Measurements from ENCODE around the gene CERS4. TPM values are rescaled to one million over a fixed set of nuclear protein-coding genes. Genes with fewer than 3 reads are reported as not detected.
A peak's percentile ranks its signal among the peaks of the same experiment; 100 is the strongest.
"Not testable (repeated sequence)": the region's sequence is repeated elsewhere in the genome, so short reads cannot be mapped to it uniquely, and the experiment has no call there.

The CERS4 gene
- total RNA-seq, 1 donor from 2014 or later: 2.1 TPM

- no peak for DNase-seq (ENCODE audit: low read depth)
- FAIRE-seq: no peak
- TF ChIP-seq, protein P1, sequence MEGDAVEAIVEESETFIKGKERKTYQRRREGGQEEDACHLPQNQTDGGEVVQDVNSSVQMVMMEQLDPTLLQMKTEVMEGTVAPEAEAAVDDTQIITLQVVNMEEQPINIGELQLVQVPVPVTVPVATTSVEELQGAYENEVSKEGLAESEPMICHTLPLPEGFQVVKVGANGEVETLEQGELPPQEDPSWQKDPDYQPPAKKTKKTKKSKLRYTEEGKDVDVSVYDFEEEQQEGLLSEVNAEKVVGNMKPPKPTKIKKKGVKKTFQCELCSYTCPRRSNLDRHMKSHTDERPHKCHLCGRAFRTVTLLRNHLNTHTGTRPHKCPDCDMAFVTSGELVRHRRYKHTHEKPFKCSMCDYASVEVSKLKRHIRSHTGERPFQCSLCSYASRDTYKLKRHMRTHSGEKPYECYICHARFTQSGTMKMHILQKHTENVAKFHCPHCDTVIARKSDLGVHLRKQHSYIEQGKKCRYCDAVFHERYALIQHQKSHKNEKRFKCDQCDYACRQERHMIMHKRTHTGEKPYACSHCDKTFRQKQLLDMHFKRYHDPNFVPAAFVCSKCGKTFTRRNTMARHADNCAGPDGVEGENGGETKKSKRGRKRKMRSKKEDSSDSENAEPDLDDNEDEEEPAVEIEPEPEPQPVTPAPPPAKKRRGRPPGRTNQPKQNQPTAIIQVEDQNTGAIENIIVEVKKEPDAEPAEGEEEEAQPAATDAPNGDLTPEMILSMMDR (IDR thresholded peaks at IDR 0.05; ENCODE audit: insufficient read depth, low read length, severe bottlenecking): no peak
- no peaks in the 10 kb centered on the region for H3K36me3 ChIP-seq (ENCODE audit: control insufficient read depth, insufficient read depth, low read length)
- H3K4me3 ChIP-seq (ENCODE audit: low read depth, low read length): no peak overlapping the region
- no peaks in the 10 kb centered on the region for H3K27me3 ChIP-seq (ENCODE audit: control insufficient read depth, insufficient read depth, low read length)
Observed at GRCh38 chr19:8196271-8196927, 12.8 kb upstream of the CERS4 start.

- H3K4me3 ChIP-seq (ENCODE audit: low read depth, low read length); DNase-seq (ENCODE audit: low read depth); H3K27me3 ChIP-seq (ENCODE audit: control insufficient read depth, insufficient read depth, low read length); H3K36me3 ChIP-seq (ENCODE audit: control insufficient read depth, insufficient read depth, low read length); FAIRE-seq: not testable (repeated sequence)
Observed at GRCh38 chr19:8203288-8204120, 5.7 kb upstream of the CERS4 start.

GRCh38 chr19:8204961-8205360 lies 4.2 kb upstream of the CERS4 start:
- Histone ChIP-seq H3K4me3 (ENCODE audit: low read depth, low read length) (no peak overlapping the region), H3K36me3 (ENCODE audit: control insufficient read depth, insufficient read depth, low read length) (no peaks in the 10 kb centered on the region), H3K27me3 (ENCODE audit: control insufficient read depth, insufficient read depth, low read length) (peaks cover 8% of the 10 kb centered on the region)
- TF ChIP-seq, protein P1 (IDR thresholded peaks at IDR 0.05; ENCODE audit: insufficient read depth, low read length, severe bottlenecking): no peak
- DNase-seq (ENCODE audit: low read depth) (no peak), FAIRE-seq (peak; percentile 50)

- peaks cover 16% of the 10 kb centered on the region for H3K27me3 ChIP-seq (ENCODE audit: control insufficient read depth, insufficient read depth, low read length)
- no peaks in the 10 kb centered on the region for H3K36me3 ChIP-seq (ENCODE audit: control insufficient read depth, insufficient read depth, low read length)
- FAIRE-seq (no peak), DNase-seq (ENCODE audit: low read depth) (no peak)
- TF ChIP-seq, protein P1 (IDR thresholded peaks at IDR 0.05; ENCODE audit: insufficient read depth, low read length, severe bottlenecking): no peak
- H3K4me3 ChIP-seq (ENCODE audit: low read depth, low read length): no peak overlapping the region
Observed at GRCh38 chr19:8206147-8207087, 2.8 kb upstream of the CERS4 start.

- H3K36me3 ChIP-seq (ENCODE audit: control insufficient read depth, insufficient read depth, low read length); DNase-seq (ENCODE audit: low read depth); H3K4me3 ChIP-seq (ENCODE audit: low read depth, low read length); FAIRE-seq: not testable (repeated sequence)
- peaks cover 16% of the 10 kb centered on the region for H3K27me3 ChIP-seq (ENCODE audit: control insufficient read depth, insufficient read depth, low read length)
Observed at GRCh38 chr19:8207326-8207725, 1.8 kb upstream of the CERS4 start.

DNA sequence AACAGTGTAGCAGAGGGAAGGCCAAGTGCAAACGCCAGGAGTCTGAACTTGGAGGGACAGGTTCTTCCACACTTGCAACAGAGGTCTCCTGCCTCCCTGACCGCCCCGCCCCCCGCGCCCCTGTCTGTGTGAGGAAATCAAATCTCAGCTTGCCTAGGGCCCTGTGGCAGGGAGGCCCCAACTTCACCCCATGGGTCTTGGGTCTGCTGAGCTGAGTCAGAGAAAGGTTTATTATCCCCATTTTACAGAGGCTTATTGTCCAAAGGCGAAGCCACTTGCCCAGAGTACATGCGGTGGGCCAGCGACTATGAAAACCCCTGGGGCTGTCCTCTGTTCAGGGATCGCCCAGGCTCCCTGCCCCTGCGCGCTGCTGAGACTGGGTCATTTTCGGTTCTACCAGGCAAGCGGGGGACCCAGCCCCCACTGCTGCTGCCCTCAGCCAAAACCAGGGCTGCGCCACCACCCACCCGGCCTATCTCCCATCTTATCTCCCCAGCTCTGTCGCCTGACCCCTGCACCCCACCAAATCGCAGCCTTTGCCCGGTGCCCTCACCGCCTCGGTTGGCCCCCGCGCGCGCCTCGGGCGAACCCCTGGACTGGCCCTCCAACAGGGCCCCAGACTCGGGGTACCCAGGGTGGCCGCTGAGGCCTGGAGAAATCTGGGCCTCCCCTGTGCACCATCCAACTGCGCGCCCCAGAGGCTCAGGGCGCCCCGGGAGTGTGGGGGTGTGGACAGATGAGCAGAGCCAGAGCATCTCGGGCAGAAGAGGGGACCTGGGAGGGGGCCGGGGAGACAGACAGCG lies 850 bp upstream of the CERS4 start:
- TF ChIP-seq, protein P1 (IDR thresholded peaks at IDR 0.05; ENCODE audit: insufficient read depth, low read length, severe bottlenecking): no peak
- no peak overlapping the region for H3K4me3 ChIP-seq (ENCODE audit: low read depth, low read length)
- FAIRE-seq (no peak), DNase-seq (ENCODE audit: low read depth) (no peak)
- no peaks in the 10 kb centered on the region for H3K36me3 ChIP-seq (ENCODE audit: control insufficient read depth, insufficient read depth, low read length)
- H3K27me3 ChIP-seq (ENCODE audit: control insufficient read depth, insufficient read depth, low read length): peaks cover 16% of the 10 kb centered on the region

Measured in bronchial epithelial cell (primary cell).